WI38 (cell line): ENCODE measurements around the gene AGMO.

Experiments used
- H3K4me3 ChIP-seq: 2 replicates; pipeline ENCODE4 v1.5.1; 2011; ENCODE audit warnings: low read depth, mild to moderate bottlenecking, control low read depth, low read length
- TF ChIP-seq, protein P1 (sequence below): IDR thresholded peaks from 2 replicates; pipeline ENCODE4 v1.5.1; 2012; ENCODE audit warnings: low read depth, mild to moderate bottlenecking, control low read depth, low read length

Gene AGMO

GRCh38 chr7:15582773-15583172 lies 21.0 kb upstream of the AGMO start:
- TF ChIP-seq, protein P1, sequence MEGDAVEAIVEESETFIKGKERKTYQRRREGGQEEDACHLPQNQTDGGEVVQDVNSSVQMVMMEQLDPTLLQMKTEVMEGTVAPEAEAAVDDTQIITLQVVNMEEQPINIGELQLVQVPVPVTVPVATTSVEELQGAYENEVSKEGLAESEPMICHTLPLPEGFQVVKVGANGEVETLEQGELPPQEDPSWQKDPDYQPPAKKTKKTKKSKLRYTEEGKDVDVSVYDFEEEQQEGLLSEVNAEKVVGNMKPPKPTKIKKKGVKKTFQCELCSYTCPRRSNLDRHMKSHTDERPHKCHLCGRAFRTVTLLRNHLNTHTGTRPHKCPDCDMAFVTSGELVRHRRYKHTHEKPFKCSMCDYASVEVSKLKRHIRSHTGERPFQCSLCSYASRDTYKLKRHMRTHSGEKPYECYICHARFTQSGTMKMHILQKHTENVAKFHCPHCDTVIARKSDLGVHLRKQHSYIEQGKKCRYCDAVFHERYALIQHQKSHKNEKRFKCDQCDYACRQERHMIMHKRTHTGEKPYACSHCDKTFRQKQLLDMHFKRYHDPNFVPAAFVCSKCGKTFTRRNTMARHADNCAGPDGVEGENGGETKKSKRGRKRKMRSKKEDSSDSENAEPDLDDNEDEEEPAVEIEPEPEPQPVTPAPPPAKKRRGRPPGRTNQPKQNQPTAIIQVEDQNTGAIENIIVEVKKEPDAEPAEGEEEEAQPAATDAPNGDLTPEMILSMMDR = no peak
- H3K4me3 ChIP-seq = no peak overlapping the region

- TF ChIP-seq, protein P1 = no peak
- no peak overlapping the region for H3K4me3 ChIP-seq
Measured at GRCh38 chr7:15581352-15581951, 19.6 kb upstream of the AGMO start.

- H3K4me3 ChIP-seq = no peak overlapping the region
- TF ChIP-seq, protein P1 = no peak
Measured at GRCh38 chr7:15580604-15581351, 19.0 kb upstream of the AGMO start.

GRCh38 chr7:15577600-15577999 lies 15.8 kb upstream of the AGMO start:
- no peak overlapping the region for H3K4me3 ChIP-seq
- TF ChIP-seq, protein P1 = no peak

- TF ChIP-seq, protein P1 = no peak
- no peak overlapping the region for H3K4me3 ChIP-seq
Measured at GRCh38 chr7:15571301-15571878, 9.6 kb upstream of the AGMO start.

- TF ChIP-seq, protein P1 = no peak
- no peak overlapping the region for H3K4me3 ChIP-seq
Measured at GRCh38 chr7:15567652-15568051, 5.8 kb upstream of the AGMO start.

DNA sequence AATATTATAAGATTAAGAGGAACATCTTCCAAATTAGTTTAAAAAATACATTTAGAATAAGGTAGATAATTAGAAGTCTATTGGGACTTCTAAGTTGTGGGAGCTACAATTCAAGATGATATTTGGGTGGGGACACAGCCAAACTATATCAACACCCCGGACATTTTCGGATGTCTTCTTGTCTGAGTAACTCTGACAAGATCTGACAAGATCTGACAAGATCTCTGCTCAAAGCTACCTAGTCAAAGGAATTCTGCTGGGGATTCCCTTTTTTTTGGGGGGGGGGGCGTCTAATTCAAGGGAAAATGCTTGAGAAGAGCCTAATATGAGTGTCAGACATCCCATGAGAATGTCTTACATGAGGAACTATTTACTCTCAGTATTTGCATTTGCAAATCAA lies 5.2 kb upstream of the AGMO start:
- no peak overlapping the region for H3K4me3 ChIP-seq
- TF ChIP-seq, protein P1 = no peak
